Erythroblast (primary cell): ENCODE measurements around the gene HECW1.

Experiments
- GATA1 ChIP-seq: IDR thresholded peaks from 2 replicates; pipeline ENCODE4 v1.6.1; 2011; ENCODE audit warnings: low read depth, mild to moderate bottlenecking, control low read depth, low read length, moderate library complexity
- POLR2A ChIP-seq: IDR thresholded peaks from 2 replicates; pipeline ENCODE4 v1.6.1; 2011; ENCODE audit warnings: mild to moderate bottlenecking, low read length

DNA sequence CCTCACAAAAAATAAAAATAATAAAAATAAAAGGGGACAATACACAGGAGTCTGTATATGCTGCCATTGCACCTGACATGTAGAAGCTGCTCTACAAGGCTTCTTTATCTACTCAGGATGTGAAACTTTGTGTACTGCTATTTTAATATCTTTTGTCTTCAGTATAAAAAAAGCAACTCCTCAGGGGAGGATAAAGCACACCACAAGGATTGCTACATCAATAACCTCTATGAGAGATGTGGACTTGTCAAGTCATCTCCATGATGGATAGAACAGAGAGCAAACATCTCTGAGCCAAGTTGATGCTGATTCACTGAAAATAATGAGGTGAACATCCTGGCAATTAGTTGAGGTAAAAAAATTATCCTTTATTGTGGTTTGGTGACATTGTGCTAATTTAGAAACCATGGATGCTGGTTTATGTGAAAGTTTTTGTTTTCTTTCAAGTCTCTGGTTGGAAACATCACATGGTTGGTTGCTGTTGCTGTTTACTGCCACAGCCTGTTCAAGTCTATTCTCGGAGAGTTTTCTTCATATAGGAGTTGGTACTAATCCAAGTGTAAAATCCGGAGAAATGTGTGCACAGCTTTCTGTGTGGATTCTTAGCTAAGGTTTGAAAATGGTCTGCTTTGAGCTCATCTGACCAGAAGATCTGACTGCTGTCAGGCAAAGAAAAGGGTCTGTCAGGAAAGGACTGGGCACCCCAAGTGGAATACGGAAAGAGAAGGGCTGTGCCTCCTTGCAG, 1.5 kb upstream of the HECW1 start:
- no peak for TF ChIP-seq POLR2A
- TF ChIP-seq GATA1 = no peak
